Panc1 (cell line): ENCODE data around the gene WBP2NL.

Experiments
- CTCF ChIP-seq: fragments of 450-650 bp; IDR thresholded peaks from 2 replicates; pipeline ENCODE4 v1.5.1; 2017; ENCODE audit warnings: mild to moderate bottlenecking
- POLR2AphosphoS5 ChIP-seq: IDR thresholded peaks from 2 replicates; pipeline ENCODE4 v1.6.1; 2012; ENCODE audit warnings: mild to moderate bottlenecking, low read depth, low read length, moderate library complexity
- TF ChIP-seq, protein P1 (sequence below), 2 experiments: IDR thresholded peaks; 2 replicates each; pipeline ENCODE4 v1.6.1; 2011 to 2012; ENCODE audit warnings: low read depth in 2 of 2, control low read depth in 1 of 2, low read length in 1 of 2, mild to moderate bottlenecking in 1 of 2, moderate library complexity in 1 of 2; ENCODE audit not compliant: insufficient read depth in 1 of 2

DNA sequence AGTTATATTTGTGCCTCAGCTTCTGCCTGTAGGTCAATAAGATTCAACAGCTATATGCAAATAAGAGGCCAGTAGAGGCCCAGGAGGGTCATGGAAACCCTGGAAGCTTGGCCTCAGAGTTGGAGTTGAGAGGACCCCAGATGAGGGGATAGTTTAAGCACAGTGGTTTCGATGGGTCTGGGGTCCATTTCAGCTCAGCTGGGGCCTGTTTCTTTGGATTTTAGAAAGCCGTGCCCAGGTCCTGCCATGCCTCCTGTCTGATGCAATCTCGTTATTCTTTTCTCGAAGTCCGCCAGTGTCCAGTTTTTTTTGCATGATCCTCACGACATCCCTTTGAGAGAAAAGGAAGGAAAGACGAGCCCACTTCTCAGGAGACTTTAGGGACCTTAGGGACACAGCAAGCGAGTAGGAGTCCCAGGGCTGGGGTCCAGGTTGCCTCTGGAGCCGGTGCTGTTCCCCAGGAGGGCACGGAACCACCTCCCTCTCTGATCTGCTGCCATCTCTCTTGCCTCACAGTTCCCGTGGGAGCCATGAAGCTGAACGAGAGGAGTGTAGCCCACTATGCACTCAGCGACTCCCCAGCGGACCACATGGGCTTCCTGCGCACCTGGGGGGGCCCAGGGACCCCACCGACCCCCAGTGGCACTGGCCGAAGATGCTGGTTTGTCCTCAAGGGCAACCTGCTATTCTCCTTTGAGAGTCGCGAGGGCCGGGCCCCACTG, 78.3 kb downstream of the WBP2NL start:
- TF ChIP-seq CTCF = no peak
- TF ChIP-seq, protein P1, sequence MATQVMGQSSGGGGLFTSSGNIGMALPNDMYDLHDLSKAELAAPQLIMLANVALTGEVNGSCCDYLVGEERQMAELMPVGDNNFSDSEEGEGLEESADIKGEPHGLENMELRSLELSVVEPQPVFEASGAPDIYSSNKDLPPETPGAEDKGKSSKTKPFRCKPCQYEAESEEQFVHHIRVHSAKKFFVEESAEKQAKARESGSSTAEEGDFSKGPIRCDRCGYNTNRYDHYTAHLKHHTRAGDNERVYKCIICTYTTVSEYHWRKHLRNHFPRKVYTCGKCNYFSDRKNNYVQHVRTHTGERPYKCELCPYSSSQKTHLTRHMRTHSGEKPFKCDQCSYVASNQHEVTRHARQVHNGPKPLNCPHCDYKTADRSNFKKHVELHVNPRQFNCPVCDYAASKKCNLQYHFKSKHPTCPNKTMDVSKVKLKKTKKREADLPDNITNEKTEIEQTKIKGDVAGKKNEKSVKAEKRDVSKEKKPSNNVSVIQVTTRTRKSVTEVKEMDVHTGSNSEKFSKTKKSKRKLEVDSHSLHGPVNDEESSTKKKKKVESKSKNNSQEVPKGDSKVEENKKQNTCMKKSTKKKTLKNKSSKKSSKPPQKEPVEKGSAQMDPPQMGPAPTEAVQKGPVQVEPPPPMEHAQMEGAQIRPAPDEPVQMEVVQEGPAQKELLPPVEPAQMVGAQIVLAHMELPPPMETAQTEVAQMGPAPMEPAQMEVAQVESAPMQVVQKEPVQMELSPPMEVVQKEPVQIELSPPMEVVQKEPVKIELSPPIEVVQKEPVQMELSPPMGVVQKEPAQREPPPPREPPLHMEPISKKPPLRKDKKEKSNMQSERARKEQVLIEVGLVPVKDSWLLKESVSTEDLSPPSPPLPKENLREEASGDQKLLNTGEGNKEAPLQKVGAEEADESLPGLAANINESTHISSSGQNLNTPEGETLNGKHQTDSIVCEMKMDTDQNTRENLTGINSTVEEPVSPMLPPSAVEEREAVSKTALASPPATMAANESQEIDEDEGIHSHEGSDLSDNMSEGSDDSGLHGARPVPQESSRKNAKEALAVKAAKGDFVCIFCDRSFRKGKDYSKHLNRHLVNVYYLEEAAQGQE (IDR thresholded peaks at IDR 0.05; ENCODE audit: insufficient read depth in 1 of 2, low read depth in 2 of 2, low read length in 1 of 2) = no peak
- no peak for TF ChIP-seq POLR2AphosphoS5
